Esophagus muscularis mucosa (tissue), 4 donors: ENCODE results near the gene UFSP1. TPM values are rescaled to one million over a fixed set of nuclear protein-coding genes. Genes with fewer than 3 reads are reported as not detected.
A peak's percentile ranks its signal among the peaks of the same experiment; 100 is the strongest.

ENCODE experiments used
- DNase-seq: peaks from one replicate; pipeline ENCODE4 v3.0.0-alpha.2; 2017; ENCODE audit errors: extremely low spot score
- H3K27ac ChIP-seq, 4 donors: fragments of 200-600 bp; sonication (generic); replicated peaks in 1 of 4; 1 replicate in 3 of 4; 2 replicates in 1 of 4; pipeline ENCODE4 v1.5.1; 2016 to 2019; ENCODE audit warnings: mild to moderate bottlenecking in 1 of 4
- H3K27me3 ChIP-seq, 4 donors: fragments of 200-600 bp; sonication (generic); one replicate each; pipeline versions ENCODE4 v1.5.1 to v1.6.0; 2016 to 2019
- H3K36me3 ChIP-seq, 4 donors: fragments of 200-600 bp; sonication (generic); one replicate each; pipeline ENCODE4 v1.5.1; 2016 to 2019
- H3K4me1 ChIP-seq, 4 donors: fragments of 200-600 bp; sonication (generic); one replicate each; pipeline ENCODE4 v1.5.1; 2016 to 2019
- H3K4me3 ChIP-seq, 4 donors: fragments of 200-600 bp; sonication (generic); 1 replicate in 2 of 4; 2 replicates in 2 of 4; pipeline ENCODE4 v1.5.1; 2016 to 2019; ENCODE audit warnings: mild to moderate bottlenecking in 4 of 4, moderate library complexity in 1 of 4
- H3K9me3 ChIP-seq, 4 donors: fragments of 200-600 bp; sonication (generic); 1 replicate in 3 of 4; 2 replicates in 1 of 4; pipeline ENCODE4 v1.5.1; 2016 to 2019
- CTCF ChIP-seq, 3 experiments: fragments of 200-600 bp in 2 of 3; fragments of 450-650 bp in 1 of 3; sonication (generic) in 2 of 3; IDR thresholded peaks; one replicate each; pipeline ENCODE4 v1.5.1; 2017 to 2019; ENCODE audit warnings: antibody characterized with exemption in 3 of 3, mild to moderate bottlenecking in 2 of 3, moderate library complexity in 1 of 3
- EP300 ChIP-seq: sonication (generic); formaldehyde crosslinking; IDR thresholded peaks from one replicate; pipeline ENCODE4 v1.6.1; 2017; ENCODE audit warnings: antibody characterized with exemption
- POLR2A ChIP-seq: fragments of 450-650 bp; IDR thresholded peaks from one replicate; pipeline ENCODE4 v1.6.1; 2017; ENCODE audit warnings: antibody characterized with exemption, moderate library complexity, mild to moderate bottlenecking, low read depth
- POLR2AphosphoS5 ChIP-seq, 2 donors: sonication (generic); formaldehyde crosslinking; IDR thresholded peaks; one replicate each; pipeline ENCODE4 v1.6.1; 2017; ENCODE audit warnings: antibody characterized with exemption in 2 of 2
- WGBS: methylation state at CpG from one replicate; pipeline ENCODE4 v1.1.5; 2018; 5-methylcytosine and 5-hydroxymethylcytosine counted together
- intact Hi-C: fragments of 100-400 bp; cut with DNase I; formaldehyde crosslinking; loops from one replicate; pipeline ENCODE4 v1.15.1; 2023
- total RNA-seq, 4 donors: library from RNA; depleted of rRNA; stranded (reverse); fragments of >200 nt; gene quantifications; one replicate each; pipeline versions ENCODE4 v1.1.0 to v1.2.1, GENCODE V29; 2016

The UFSP1 gene
- total RNA-seq, 4 donors from 2014 or later: 2.1 to 8.7 (median 5.7) TPM

GRCh38 chr7:100879685-100880261, 9.7 kb downstream of the UFSP1 start:
- TF ChIP-seq CTCF (IDR thresholded peaks at IDR 0.05) (no peak), POLR2AphosphoS5 (IDR thresholded peaks at IDR 0.05) (no peak), EP300 (no peak), POLR2A (no peak)
- Histone ChIP-seq H3K4me1 (peaks cover 27 to 54% (median 51%) of the 10 kb centered on the region in 4 donors), H3K27ac (no peak overlapping the region), H3K27me3 (peaks cover 0 to 8% (median 0%) of the 10 kb centered on the region in 4 donors), H3K9me3 (no peaks in the 10 kb centered on the region), H3K4me3 (no peak overlapping the region), H3K36me3 (peaks cover 23 to 80% (median 58%) of the 10 kb centered on the region in 4 donors)
- 73% methylated on average over 11 of the region's 11 CpGs for WGBS
- intact Hi-C loops: loop anchor here (10.0 kb wide), 1 partner anchor 175 kb away; the partner anchor contains the start of gene POP7
- DNase-seq: no peak

- Histone ChIP-seq H3K9me3 (no peaks in the 10 kb centered on the region), H3K27me3 (peaks cover 0 to 10% (median 0%) of the 10 kb centered on the region in 4 donors), H3K4me3 (no peak overlapping the region), H3K36me3 (peaks cover 15 to 73% (median 49%) of the 10 kb centered on the region in 4 donors), H3K4me1 (peaks cover 33 to 63% (median 58%) of the 10 kb centered on the region in 4 donors), H3K27ac (no peak overlapping the region)
- DNase-seq: no peak
- TF ChIP-seq POLR2AphosphoS5 (IDR thresholded peaks at IDR 0.05): no peak
- no peak for TF ChIP-seq CTCF (IDR thresholded peaks at IDR 0.05)
- no peak for TF ChIP-seq EP300
- TF ChIP-seq POLR2A: no peak
- intact Hi-C loops: no loop called here
- 85% methylated on average over 6 of the region's 6 CpGs for WGBS
Measured at GRCh38 chr7:100878685-100879084, 10.8 kb downstream of the UFSP1 start.

GRCh38 chr7:100878013-100878412, 11.5 kb downstream of the UFSP1 start:
- peaks cover 33 to 64% (median 57%) of the 10 kb centered on the region in 4 donors for H3K4me1 ChIP-seq

GRCh38 chr7:100875356-100875751, 14.2 kb downstream of the UFSP1 start:
- TF ChIP-seq EP300 (no peak), POLR2AphosphoS5 (IDR thresholded peaks at IDR 0.05) (no peak), CTCF (IDR thresholded peaks at IDR 0.05) (no peak), POLR2A (no peak)
- intact Hi-C loops: no loop called here
- DNase-seq: no peak

More at GRCh38 chr7:100878013-100878412, 11.5 kb downstream of the UFSP1 start:
- peaks cover 0 to 10% (median 0%) of the 10 kb centered on the region in 4 donors for H3K27me3 ChIP-seq
- H3K9me3 ChIP-seq: no peaks in the 10 kb centered on the region
- no peak overlapping the region for H3K27ac ChIP-seq
- intact Hi-C loops: no loop called here
- TF ChIP-seq POLR2AphosphoS5 (IDR thresholded peaks at IDR 0.05): no peak
- no peak for TF ChIP-seq POLR2A
- no peak for TF ChIP-seq EP300
- TF ChIP-seq CTCF (IDR thresholded peaks at IDR 0.05): no peak
- no peak for DNase-seq
- no peak overlapping the region for H3K4me3 ChIP-seq
- 72% methylated on average over 7 of the region's 7 CpGs for WGBS
- peaks cover 22 to 73% (median 48%) of the 10 kb centered on the region in 4 donors for H3K36me3 ChIP-seq

More at GRCh38 chr7:100875356-100875751, 14.2 kb downstream of the UFSP1 start:
- Histone ChIP-seq H3K36me3 (peaks cover 24 to 73% (median 49%) of the 10 kb centered on the region in 4 donors), H3K9me3 (no peaks in the 10 kb centered on the region), H3K27ac (peak overlapping the region; percentile 92 to 99 (median 97)), H3K4me1 (peaks cover 33 to 60% (median 57%) of the 10 kb centered on the region in 4 donors), H3K4me3 (peak overlapping the region; percentile 92 to 99 (median 94)), H3K27me3 (peaks cover 0 to 10% (median 0%) of the 10 kb centered on the region in 4 donors)
- 0% methylated on average over 21 of the region's 39 CpGs for WGBS
